Epithelial cell of esophagus (primary cell): ENCODE measurements around the gene TTBK2.
"Not testable (repeated sequence)": the region's sequence is repeated elsewhere in the genome, so short reads cannot be mapped to it uniquely, and the experiment has no call there.

Experiments
- DNase-seq: peaks from one replicate; pipeline ENCODE4 v3.0.0; 2010; ENCODE audit warnings: low read depth
- H3K4me3 ChIP-seq: 2 replicates; pipeline ENCODE4 v1.5.1; 2011; ENCODE audit warnings: mild to moderate bottlenecking, low read length, control low read depth
- TF ChIP-seq, protein P1 (sequence below): IDR thresholded peaks from 2 replicates; pipeline ENCODE4 v1.5.1; 2011; ENCODE audit warnings: low read depth, mild to moderate bottlenecking, low read length, control low read depth, inconsistent platforms; ENCODE audit not compliant: insufficient read depth; ENCODE audit errors: missing control alignments

TTBK2 gene

GRCh38 chr15:42772144-42772543 lies 148.4 kb downstream of the TTBK2 start:
- TF ChIP-seq, protein P1, sequence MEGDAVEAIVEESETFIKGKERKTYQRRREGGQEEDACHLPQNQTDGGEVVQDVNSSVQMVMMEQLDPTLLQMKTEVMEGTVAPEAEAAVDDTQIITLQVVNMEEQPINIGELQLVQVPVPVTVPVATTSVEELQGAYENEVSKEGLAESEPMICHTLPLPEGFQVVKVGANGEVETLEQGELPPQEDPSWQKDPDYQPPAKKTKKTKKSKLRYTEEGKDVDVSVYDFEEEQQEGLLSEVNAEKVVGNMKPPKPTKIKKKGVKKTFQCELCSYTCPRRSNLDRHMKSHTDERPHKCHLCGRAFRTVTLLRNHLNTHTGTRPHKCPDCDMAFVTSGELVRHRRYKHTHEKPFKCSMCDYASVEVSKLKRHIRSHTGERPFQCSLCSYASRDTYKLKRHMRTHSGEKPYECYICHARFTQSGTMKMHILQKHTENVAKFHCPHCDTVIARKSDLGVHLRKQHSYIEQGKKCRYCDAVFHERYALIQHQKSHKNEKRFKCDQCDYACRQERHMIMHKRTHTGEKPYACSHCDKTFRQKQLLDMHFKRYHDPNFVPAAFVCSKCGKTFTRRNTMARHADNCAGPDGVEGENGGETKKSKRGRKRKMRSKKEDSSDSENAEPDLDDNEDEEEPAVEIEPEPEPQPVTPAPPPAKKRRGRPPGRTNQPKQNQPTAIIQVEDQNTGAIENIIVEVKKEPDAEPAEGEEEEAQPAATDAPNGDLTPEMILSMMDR, result no peak
- DNase-seq, result no peak
- H3K4me3 ChIP-seq, result no peak overlapping the region

GRCh38 chr15:42766109-42766508 lies 154.5 kb downstream of the TTBK2 start:
- not testable (repeated sequence) for H3K4me3 ChIP-seq, DNase-seq

- not testable (repeated sequence) for H3K4me3 ChIP-seq, DNase-seq
These were observed 156.3 kb downstream of the TTBK2 start for GRCh38 chr15:42764154-42764731.

GRCh38 chr15:42761813-42762212 lies 158.8 kb downstream of the TTBK2 start:
- DNase-seq, H3K4me3 ChIP-seq: not testable (repeated sequence)

GRCh38 chr15:42760759-42761158 lies 159.8 kb downstream of the TTBK2 start:
- H3K4me3 ChIP-seq, result no peak overlapping the region
- TF ChIP-seq, protein P1, result no peak
- DNase-seq, result no peak

DNA sequence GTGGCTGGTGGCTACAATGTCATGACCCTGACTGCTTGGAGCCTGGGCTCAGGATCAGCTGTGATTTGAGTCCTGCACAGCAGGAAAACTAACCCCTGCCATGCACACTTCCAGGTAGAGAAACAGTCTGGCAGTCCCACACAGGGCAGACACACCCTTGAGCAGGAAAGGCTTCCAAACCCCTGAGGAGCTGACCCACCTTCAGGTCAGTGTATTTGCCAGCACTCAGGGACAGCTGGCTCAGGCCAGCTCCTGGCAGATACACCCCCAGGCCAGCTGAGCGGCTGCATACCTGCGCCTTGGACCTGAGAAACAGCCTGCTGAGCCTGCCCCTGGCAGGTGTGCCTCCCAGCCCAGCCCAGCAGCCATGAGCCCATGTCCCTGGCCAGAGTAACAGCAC lies 161.5 kb downstream of the TTBK2 start:
- TF ChIP-seq, protein P1, result no peak
- DNase-seq, result no peak
- H3K4me3 ChIP-seq, result no peak overlapping the region

DNA sequence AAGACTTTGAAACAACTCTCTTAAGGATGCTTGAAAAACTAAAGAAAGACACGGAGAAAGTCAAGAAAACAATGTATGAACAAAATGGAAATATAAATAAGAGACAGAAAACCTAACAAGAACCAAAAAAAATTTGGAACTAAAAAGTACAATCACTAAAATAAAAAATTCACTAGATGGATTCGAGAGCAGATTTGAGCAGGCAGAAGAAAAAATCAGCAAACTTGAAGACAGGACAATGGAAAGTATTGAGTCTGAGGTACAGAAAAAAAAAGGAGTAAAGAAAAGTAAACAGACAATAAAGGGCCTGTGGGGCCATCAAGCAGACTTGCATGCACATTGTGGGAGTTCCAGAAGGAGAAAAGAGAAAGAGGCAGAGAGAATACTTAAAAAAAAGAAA lies 170.3 kb downstream of the TTBK2 start:
- TF ChIP-seq, protein P1, result no peak
- DNase-seq, result no peak

GRCh38 chr15:42749266-42749665 lies 171.3 kb downstream of the TTBK2 start:
- TF ChIP-seq, protein P1, result no peak
- no peak for DNase-seq
- no peak overlapping the region for H3K4me3 ChIP-seq

More for the DNA sequence above, 170.3 kb downstream of the TTBK2 start:
- H3K4me3 ChIP-seq, result no peak overlapping the region

DNA sequence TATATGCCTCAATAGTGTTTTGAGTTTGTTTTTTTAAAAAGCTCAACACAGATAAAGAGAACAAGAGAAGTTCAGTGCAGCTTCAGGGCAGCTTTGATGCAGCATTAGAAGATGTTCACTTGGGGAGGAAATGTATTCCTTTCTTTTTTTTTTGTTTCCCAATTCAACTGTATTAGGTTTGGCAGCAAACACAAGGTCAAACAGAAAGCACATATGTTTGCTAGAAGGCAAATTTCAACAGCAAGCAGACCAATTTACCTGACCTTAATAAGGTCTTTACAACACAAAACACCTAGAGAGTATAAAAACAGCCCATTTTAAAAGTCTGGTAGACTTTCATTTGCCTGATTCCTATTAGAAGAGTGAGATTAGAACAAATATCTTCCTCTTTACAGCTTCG lies 176.4 kb downstream of the TTBK2 start:
- no peak overlapping the region for H3K4me3 ChIP-seq
- no peak for DNase-seq
- TF ChIP-seq, protein P1, result no peak
